NAMALWA (cell line): Measurements from ENCODE around the gene MIEF2.
A peak's percentile ranks its signal among the peaks of the same experiment; 100 is the strongest.

ENCODE experiments used
- DNase-seq: peaks from one replicate; pipeline ENCODE4 v3.0.0-alpha.2; 2015; ENCODE audit warnings: low spot score

MIEF2 gene

DNA sequence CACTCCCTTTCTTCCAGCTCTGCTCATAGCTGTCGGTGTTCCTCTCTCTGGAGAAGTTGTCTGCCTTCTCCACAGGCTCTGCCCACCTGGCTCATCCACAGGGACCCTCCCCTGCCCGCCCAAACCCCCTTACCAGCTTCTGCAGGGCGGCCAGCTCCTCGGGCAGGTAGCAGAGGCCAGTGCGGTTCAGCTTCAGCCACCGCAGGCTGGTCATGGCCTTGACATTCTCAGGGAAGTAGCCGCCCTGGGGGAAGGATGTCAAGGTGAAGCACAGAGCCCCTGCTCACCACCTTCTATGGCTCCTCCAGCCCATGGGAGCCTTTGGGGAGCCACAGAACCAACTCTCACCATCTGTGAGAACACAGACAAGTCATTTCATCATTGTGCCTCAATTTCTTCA, 3.7 kb upstream of the MIEF2 start:
- DNase-seq = no peak

DNA sequence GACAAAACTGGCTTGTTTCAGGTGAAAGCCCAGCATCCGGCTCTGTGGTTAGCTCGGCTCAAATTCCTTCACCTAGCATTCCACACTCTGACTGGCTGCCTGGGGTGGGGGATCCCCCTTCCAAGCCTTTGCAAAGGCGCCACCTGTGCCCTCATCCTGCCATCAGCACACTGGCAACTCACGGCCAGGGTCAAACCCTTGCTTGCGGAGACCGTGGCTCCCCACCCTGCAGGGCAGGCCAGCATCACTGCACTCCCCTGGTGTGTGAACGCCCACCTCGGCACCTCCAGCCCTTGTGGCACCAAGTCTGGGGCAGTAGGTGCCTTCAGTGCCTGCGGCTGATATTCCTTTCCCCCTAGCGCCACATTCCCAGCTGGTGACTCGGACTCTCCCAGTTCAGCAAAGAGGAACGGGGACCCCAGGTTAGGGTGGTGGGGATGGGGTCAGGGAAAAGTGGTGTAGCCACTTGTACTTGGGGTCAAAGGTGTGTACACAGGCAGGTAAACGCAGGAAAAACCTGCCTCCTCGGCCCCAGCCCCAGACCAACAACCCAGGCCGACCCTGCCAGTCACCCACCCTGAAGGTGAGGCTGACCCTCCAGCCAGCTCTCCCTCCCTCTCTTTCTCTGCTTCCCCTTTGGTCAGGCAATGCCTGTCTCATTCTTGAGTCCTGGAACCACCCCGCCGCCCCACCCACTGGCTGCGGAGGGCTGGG, 3.0 kb upstream of the MIEF2 start:
- DNase-seq = no peak

DNA sequence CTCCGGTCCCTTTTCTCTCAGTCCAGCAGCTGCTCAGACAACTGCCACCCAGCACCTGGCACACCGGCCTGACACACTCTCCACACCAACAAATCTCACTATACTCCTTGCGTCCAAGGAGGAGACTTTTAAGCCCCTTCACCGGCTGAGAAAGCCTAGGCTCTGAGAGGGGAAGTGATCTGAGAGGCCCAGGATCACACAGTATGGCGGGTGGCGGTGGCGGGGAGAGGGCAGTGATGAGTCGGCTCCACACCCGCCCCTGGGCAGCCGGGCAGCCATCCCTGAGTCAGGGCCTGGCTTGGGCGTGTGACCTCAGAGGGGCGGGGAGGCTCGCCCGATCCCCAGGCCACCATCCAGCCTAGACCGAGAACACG, 2.5 kb upstream of the MIEF2 start:
- DNase-seq = peak; percentile 42

DNA sequence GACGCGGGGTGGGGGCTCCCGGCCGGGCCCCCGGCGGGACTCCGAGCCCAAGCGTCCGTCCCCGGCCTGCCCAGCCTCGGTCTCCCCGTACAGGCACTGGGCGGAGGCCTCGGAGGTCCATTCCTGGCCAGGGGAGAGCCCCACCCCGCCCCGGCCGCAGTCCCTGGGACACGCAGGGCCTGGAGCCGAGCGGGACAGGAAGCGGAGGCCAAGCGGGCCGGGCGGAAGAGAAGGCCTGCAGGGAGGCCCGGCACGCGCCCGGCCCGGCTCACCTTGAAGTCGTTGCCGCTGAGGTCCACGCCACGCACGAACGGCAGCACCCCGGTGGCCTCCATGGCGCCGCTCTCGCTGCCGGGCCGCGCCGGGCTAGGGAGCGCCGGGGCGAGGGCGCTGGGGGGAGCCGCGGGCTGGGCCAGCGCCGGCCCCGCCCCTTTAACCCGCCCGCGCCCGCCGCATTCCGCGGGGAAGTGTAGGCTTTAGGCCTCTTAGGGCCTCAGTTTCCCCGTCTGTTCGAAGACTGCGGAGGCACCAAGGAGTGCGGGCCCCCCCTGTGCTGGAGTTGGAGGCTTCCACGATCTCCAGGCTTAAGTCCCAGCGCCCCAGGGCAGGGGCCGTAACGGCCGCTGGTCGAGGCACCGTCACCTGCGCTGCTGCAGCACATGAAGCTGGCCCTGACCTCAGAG, 2.0 kb upstream of the MIEF2 start, which contains the start of gene FLII:
Gene FLII, minus strand, starts transcription at position 383 of the 683 bp plus-strand sequence. Its CDS starts 48 bp downstream, at position 335.
- peak; percentile 27 for DNase-seq

DNA sequence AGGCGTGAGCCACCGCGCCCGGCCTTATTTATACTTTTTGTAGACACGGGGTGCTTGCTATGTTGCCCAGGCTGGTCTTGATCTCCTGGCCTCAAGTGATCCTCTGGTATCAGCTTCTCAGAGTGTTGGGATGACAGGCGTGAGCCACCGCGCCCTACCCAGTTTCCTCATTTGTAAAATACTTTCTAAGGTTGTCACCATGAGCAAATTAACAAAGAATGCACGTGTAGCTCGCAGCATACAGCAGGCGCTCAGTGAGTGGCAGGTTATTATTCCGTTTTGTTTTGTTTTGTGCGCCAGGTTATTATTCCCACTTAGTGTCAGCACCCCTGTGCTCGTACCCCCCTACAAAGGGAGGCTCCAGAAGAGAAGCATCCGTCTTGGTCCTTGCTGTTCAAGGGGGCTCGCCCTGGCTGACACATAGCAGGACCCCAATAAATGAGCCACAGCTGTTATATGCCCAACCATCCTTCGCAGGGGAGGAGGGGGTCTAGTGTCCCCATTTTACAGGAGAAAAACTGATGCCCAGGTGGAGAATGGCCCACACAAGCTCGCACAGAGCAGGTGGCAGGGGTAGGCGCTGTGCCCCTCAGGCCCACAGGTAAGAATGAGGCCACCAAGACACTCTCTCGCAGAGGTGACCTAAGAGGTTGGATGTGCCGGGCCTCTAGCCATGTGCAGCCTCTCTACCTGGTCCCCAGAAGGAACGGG, 686 bp upstream of the MIEF2 start:
- DNase-seq = no peak

DNA sequence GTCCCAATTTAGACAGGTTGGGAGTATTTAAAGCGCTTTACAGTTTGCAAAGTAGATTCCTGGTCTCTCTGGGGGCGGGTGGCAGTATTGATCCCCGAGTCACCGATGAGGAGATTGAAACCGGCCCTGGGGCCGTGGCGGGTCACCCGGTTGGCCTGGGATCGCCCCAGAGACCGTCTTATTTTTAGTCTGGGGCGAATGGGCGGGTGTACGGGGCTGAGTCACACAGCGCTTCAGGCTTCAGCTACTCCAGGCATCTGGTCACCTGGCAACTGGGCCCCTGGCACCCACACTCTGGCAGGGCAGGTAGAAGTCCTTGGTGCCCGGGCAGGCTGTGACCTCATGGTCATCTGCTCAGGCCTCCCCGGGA, 669 bp downstream of the MIEF2 start:
- peak; percentile 19 for DNase-seq

DNA sequence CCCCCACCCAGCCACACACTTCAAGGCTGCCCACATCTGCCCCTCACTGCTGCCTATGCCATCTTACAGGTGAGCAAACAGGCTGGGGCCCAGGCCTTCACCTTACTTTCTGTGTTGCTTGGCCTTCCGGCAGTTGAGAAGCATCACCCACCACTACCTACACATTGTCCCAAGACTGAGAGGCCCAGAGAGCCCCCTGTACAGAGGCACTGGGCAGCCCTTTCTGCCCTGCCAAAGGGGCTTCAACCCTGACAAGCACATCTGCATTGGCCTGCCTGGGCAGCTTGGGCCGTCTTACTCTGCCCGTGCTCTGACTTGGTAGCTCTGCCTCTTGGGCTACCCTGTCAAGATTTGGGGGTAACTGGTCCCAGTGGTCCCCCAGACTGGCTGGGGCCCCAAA, 1.2 kb downstream of the MIEF2 start:
- DNase-seq = no peak

DNA sequence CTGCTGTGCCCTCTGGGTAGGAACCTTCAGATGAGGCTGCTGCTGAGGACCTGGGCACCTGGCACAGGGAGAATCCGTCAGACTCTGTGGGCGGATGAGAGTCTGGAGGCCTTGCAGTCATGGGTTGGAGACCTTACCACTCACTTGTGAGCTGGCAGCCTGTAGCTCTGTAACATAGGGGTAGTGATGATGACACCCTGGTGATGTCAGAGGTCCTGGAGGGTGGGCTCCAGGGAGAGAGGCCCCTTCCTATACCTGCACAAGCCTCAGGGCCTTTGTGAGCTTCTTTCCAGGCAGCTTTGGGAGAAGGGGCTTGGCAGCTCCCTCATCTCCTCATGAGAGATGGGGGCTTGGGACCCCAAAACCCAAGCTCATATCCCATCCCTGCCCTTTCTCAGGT, 1.6 kb downstream of the MIEF2 start:
- DNase-seq = no peak

DNA sequence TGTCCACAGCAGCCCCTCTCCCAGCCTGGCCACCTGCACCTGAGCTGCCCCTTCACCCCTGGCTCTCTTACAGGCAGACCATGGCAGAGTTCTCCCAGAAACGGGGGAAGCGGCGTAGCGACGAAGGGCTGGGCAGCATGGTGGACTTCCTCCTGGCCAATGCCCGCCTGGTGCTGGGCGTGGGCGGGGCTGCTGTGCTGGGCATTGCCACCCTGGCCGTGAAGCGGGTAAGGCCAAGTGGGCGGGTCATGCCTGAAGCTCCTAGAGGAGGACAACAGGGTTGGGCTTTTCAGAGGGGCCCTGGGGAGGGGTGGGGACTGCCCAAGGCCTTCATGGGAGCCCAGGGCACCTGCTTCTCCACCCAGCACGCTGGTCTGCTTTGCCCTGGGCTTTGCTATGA, 2.2 kb downstream of the MIEF2 start:
- no peak for DNase-seq

DNA sequence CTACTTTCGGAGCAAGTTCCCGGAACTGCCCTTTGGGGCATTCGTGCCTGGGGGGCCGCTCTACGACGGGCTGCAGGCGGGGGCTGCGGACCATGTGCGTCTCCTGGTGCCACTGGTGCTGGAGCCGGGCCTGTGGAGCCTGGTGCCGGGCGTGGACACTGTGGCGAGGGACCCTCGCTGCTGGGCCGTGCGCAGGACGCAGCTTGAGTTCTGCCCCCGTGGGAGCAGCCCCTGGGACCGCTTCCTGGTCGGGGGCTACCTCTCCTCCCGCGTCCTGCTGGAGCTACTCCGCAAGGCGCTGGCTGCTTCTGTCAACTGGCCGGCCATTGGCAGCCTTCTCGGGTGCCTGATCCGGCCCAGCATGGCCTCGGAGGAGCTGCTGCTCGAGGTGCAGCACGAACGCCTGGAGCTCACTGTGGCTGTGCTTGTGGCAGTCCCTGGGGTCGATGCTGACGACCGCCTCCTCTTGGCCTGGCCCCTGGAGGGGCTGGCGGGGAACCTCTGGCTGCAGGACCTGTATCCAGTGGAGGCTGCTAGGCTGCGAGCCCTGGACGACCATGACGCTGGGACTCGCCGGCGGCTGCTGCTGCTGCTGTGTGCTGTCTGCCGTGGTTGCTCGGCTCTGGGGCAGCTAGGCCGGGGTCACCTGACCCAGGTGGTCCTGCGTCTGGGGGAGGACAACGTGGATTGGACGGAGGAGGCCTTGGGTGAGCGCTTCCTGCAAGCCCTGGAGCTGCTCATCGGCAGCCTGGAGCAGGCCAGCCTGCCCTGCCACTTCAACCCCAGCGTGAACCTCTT, 3.6 kb downstream of the MIEF2 start:
- DNase-seq = no peak

DNA sequence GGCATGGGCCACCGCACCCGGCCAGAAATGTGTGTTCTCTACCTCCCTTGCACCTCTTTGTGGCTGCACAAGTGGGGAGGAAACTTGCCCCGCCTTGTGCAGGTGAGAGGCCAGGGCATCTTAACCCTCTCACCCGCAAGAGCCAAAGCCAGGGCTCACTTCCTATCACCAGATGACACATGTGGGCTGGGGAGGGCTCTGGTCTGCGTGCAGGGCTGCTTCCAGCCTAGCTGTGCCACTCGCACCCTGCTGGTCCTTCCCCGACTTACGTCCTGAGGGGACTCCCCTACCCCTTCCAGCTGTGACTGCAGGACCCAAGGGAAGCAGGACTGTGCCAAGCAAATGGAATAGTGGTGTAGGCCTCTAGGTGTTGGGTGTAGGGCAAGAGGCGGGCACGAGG, 6.9 kb downstream of the MIEF2 start:
- DNase-seq = no peak

DNA sequence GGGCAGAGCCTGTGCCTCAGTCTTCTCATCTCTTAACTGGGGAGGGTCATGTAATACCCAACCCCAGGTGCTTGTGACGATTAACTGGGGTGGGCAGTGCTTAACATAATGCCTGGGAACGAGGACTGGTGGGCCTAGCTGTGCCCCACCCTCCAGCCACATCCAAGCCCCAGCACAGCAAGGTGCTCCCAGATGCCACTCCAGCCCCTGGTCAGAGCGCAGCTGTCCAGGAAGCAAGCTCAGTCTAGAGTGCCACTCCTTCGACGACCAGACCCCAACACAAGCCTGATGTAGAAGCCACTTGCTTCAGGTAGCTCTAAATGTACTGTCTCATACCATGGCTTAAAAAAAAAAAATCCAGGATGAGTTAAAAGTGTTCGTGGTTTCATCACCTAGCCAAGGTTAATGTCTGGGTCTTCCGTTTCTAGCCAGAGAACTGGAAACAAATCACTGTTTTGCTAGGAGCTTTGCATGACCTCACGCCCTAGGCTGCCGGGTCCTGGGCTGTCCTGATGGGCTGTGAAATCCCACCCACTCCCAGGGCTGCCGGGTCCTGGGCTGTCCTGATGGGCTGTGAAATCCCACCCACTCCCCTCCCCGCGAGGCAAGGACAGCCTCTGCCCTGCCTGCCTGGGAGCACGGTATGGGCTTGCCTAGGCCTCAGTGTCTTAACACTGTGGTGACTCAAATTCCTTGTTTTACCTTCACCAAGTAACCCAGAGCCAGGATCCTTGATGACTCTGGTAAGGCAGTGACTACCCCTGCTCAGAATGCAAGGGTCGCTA, 7.7 kb downstream of the MIEF2 start:
- no peak for DNase-seq

DNA sequence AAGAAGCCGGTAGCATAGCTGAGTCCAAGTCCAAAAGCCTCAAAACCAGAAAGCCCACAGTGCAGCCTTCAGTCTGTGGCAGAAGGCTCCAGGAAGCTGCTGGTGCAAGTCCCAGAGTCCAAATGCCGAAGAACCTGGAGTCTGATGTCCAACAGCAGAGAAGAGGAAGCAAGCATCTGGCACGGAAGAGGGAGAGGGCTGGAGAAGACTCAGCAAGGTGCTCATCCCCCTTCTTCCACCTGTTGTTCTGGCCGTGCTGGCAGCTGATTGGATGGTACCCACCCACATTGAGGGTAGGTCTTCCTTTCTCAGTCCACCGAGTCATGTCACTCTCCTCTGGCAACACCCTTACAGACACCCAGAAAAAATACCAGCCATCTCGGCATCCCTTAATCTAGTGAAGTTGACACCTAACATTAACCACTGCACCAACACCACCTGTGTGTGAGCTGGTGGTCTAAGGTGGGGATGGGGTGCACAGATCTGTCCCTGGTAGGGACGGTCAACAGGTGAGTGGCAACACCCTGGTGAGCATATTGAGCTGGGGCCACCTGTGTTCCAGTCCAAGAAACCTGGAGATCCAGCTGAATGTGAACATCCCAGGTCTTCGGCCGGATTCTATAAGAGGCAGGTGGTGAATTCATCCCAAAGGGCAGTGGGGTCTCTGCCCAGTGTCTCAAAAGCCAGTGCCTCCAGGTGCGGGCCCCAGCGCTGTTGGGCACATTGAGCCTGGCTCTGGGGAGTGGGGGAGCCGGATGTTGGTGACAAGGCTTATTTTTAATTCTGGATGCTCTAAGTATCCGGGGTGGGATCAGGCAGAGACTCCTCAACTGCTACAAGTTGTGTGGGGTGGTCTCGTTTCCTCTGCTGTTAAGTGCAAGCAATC, 9.8 kb downstream of the MIEF2 start:
- DNase-seq = no peak

DNA sequence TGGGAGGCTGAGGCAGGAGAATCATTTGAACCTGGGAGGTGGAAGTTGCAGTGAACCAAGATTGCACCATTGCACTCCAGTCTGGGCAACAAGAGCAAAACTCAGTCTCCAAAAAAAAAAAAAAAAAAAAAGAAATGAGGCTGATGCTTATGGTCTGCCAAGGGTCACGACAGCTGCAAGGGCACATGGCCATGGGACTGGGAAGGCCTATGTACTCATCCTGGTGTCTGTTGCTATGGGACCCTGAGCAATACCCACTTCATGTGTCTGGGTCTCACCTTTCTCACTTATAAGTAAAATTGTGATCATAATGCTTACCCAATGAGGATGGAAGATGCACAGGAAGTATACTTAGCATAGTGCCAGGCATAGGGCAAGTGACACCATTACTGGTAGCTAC, 16.6 kb downstream of the MIEF2 start:
- DNase-seq = no peak

DNA sequence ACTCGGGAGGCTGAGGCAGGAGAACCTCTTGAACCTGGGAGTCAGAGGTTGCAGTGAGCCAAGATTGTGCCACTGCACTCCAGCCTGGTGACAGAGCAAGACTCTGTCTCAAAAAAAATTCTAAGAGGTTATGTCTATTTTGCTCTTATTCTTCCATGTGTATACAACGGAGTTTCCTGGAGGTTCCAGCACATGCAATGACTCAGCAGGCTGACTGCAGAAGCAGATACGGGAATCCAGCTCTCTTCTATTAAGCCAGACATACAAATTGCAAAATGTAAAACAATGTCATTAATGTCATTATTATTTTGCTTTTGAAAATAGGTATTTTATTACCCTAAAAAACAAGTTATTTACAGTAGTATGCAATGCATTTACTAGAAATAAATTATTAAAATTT, 18.4 kb downstream of the MIEF2 start:
- DNase-seq = no peak

DNA sequence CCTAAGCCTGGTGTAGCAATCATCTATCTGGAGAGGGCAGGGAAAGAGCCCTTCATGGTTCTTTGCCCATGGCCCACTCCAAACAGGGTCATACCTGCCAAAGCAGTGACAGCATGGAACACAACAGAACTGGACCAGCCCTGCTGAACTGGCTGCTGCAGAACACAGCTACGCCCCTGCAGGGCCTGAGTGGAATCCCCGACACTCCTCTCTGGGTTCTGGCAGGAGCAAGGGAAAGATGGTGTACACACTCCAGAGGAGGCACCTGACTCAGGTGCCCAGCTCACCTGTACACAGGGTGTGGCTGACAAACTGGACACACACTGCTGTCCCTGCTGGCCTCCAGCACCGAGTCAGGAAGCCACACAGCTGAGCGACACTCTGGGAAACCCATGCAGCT, 19.8 kb downstream of the MIEF2 start:
- no peak for DNase-seq

DNA sequence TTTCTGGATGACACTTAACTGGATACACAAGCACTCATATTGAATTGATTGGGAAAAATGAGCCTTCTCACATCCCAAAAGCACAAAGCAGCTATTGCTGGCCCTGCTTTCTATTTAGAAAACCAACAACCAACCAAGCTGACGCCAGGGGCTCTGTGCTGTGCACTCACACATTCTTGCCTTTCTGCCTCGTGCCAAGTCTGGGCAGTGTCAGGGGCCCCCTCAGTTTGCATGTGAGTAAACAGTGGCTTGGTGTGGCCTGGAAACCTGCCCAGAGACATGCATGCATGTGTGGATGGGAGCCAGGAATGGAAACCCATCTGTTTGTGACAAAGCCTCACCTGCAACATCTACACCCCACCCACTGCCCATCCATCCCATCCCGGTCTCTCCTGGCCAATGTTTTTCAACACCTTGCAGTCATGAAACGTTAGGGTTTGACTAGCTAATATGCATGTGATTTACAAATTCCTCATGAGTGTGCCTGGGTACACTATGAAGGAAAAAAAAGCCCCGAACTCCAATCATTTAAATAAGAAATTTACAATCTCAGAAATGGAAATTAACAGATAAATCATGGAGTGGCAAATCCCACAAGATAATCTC, 20.4 kb downstream of the MIEF2 start:
- no peak for DNase-seq

DNA sequence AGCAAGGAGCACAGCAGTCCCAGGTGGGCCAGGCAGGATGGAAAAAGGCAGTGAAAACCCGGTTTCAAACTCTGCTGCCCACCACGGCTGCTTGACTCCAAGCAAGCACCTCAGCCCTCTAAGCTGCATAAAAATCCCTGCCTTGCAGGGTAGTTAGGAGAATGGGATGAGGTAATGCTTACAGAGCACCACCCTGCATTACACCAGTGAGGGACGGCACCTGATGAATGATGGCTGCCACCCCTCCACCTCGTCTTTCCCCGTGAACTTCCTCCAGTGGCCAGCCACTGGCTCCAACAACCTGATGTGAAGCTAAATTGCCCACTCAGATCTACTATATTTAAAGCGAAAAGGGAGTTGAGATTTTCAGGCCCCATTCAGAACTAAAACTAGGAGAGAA, 21.3 kb downstream of the MIEF2 start:
- no peak for DNase-seq

DNA sequence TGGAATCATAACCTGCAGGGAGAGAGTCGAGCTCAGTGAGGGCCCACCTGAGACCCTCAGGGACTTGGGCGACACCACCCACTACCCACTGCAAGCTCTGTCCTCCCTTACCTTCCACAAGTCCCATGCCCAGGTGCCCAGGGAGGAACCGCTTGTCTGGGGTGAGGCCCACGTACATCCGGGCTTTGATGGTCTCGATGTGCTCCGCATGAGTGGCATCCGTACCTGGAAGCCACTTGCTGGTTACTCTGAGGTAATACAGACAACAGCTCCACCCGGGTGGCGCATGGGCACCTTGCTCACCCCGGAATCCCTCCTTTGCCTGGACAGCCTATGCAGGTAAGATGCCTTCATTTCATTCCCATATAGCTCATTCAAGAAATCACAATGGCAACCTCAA, 24.8 kb downstream of the MIEF2 start:
- no peak for DNase-seq
